Measurements from ENCODE around the gene ST7.

Gene ST7

GRCh38 chr7:117188949-117189592, 235.8 kb downstream of the ST7 start:
- no peak overlapping the region for H3K27ac ChIP-seq
- peaks cover 6% of the 10 kb centered on the region; the same call in 1 of the 2 replicates for H3K36me3 ChIP-seq (ENCODE audit: insufficient read depth, low read length)
- DNase-seq (ENCODE audit: low read depth, low spot score), result no peak
- TF ChIP-seq POLR2AphosphoS5 (IDR thresholded peaks at IDR 0.05; ENCODE audit: borderline replicate concordance, low read depth, low read length), result no peak
- TF ChIP-seq EZH2 (IDR thresholded peaks at IDR 0.05), result no peak
- no peak for TF ChIP-seq FOXP2 (optimal IDR thresholded peaks at IDR 0.05; ENCODE audit: control extremely low read depth, extremely low read length, insufficient read depth)
- no peak overlapping the region for H3K4me3 ChIP-seq
- H3K9ac ChIP-seq (ENCODE audit: insufficient read length), result no peak overlapping the region
- no peaks in the 10 kb centered on the region for H3K9me3 ChIP-seq (ENCODE audit: low read depth, low read length)

DNA sequence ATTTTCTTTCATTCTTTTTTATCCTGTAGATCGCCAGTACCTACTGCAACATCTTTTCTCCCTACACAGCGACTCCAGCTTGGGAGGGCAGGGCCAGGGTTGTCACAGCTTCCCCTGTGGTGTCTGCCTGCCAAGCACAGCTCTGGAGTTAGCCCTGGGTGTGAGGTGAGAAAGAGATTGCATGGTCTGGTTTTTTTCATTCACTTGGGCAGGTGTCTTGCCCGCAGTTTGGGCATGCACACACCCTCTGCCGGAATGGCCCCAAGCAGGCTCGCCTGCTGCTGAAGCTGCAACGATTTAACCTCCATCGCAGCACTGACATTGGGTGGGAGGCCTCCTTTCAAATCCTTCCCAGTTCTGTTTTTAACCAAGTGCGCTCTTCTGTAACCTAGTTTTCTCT, 236.8 kb downstream of the ST7 start:
- Histone ChIP-seq H3K9me3 (ENCODE audit: low read depth, low read length) (no peaks in the 10 kb centered on the region), H3K9ac (ENCODE audit: insufficient read length) (no peak overlapping the region), H3K36me3 (ENCODE audit: insufficient read depth, low read length) (peaks cover 6% of the 10 kb centered on the region; the same call in 1 of the 2 replicates), H3K4me3 (no peak overlapping the region), H3K27ac (no peak overlapping the region)
- TF ChIP-seq FOXP2 (optimal IDR thresholded peaks at IDR 0.05; ENCODE audit: control extremely low read depth, extremely low read length, insufficient read depth) (no peak), EZH2 (IDR thresholded peaks at IDR 0.05) (no peak), POLR2AphosphoS5 (IDR thresholded peaks at IDR 0.05; ENCODE audit: borderline replicate concordance, low read depth, low read length) (no peak)
- no peak for DNase-seq (ENCODE audit: low read depth, low spot score)

DNA sequence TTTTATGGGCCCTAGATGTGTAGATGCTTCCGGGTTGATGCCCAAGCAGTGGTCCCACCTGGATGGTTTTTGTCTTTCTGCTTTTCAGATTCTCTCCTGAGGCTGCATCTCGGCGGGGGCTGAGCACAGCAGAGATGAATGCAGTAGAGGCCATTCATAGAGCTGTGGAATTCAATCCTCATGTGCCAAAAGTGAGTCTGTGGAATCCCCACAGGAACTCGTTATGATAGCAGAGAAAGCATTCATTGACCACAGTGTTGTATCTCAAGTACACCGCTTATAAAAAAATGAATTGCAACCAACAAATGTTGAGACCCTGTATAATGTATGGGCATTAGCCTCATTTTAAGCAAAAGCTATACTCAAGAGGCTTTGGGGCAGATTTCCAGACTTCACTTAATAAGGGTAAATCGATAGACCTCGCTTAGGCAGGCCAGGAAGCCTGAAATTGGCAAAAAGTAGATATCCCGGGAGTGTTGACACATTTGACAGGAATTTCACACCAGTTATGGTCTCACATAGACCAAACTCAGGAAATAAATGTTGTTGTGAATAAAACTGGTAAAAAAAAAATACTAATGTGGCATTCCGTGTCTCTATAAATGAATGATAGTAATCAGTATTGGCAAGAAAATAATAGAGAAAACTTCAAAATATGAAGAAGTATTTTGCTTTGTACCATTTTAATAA, 237.6 kb downstream of the ST7 start:
- TF ChIP-seq POLR2AphosphoS5 (IDR thresholded peaks at IDR 0.05; ENCODE audit: borderline replicate concordance, low read depth, low read length) (no peak), FOXP2 (optimal IDR thresholded peaks at IDR 0.05; ENCODE audit: control extremely low read depth, extremely low read length, insufficient read depth) (no peak), EZH2 (IDR thresholded peaks at IDR 0.05) (no peak)
- H3K36me3 ChIP-seq (ENCODE audit: insufficient read depth, low read length), result peaks cover 6% of the 10 kb centered on the region; the same call in 1 of the 2 replicates
- no peaks in the 10 kb centered on the region for H3K9me3 ChIP-seq (ENCODE audit: low read depth, low read length)
- no peak for DNase-seq (ENCODE audit: low read depth, low spot score)
- no peak overlapping the region for H3K4me3 ChIP-seq
- no peak overlapping the region for H3K27ac ChIP-seq
- H3K9ac ChIP-seq (ENCODE audit: insufficient read length), result no peak overlapping the region

DNA sequence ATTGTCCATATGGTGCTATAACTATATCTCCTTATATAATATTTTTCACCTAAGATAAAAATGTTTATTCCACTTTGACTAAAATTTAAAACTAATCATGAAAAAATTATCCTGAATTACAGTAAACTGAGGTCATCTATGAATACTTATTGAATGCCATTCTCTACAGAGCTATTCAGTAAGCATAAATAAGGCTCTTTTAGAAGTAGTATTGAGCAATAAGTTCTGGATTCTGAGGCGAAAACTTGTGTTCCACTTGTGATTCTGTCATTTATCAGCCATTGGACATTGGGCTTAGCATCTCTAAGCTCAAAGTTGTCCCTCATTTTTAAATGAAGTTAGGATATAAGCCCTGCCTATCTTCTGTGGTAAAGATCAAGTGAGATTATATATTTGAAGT, 238.8 kb downstream of the ST7 start:
- Histone ChIP-seq H3K9me3 (ENCODE audit: low read depth, low read length) (no peaks in the 10 kb centered on the region), H3K27ac (no peak overlapping the region), H3K4me3 (no peak overlapping the region), H3K36me3 (ENCODE audit: insufficient read depth, low read length) (peaks cover 6% of the 10 kb centered on the region), H3K9ac (ENCODE audit: insufficient read length) (no peak overlapping the region)
- DNase-seq (ENCODE audit: low read depth, low spot score), result no peak
- TF ChIP-seq EZH2 (IDR thresholded peaks at IDR 0.05) (no peak), FOXP2 (optimal IDR thresholded peaks at IDR 0.05; ENCODE audit: control extremely low read depth, extremely low read length, insufficient read depth) (no peak), POLR2AphosphoS5 (IDR thresholded peaks at IDR 0.05; ENCODE audit: borderline replicate concordance, low read depth, low read length) (no peak)

- TF ChIP-seq POLR2AphosphoS5 (IDR thresholded peaks at IDR 0.05; ENCODE audit: borderline replicate concordance, low read depth, low read length), result no peak
- Histone ChIP-seq H3K27ac (no peak overlapping the region), H3K9ac (ENCODE audit: insufficient read length) (no peak overlapping the region), H3K4me3 (no peak overlapping the region), H3K36me3 (ENCODE audit: insufficient read depth, low read length) (peaks cover 6% of the 10 kb centered on the region), H3K9me3 (ENCODE audit: low read depth, low read length) (no peaks in the 10 kb centered on the region)
- DNase-seq (ENCODE audit: low read depth, low spot score), result no peak
Measured at GRCh38 chr7:117193564-117193963, 240.3 kb downstream of the ST7 start.

DNA sequence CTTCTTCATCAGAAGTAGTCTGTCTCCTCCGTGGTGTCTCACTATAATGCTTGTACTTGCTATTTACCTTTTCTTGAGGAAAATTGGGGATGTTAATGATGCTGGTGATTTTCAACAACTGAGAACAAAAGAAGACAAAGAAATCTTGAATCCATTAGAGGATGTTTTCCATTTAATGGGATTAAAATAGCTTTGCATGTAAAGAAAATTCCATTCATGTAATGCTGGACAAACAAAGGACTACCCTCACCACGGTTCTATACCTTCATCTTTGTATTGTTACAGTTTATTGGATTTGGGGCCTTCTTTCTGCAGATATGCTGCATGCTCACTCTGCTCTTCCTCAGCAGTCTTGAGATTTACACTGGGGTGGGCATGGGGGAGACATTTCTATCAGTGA, 241.1 kb downstream of the ST7 start:
- DNase-seq (ENCODE audit: low read depth, low spot score), result no peak

DNA sequence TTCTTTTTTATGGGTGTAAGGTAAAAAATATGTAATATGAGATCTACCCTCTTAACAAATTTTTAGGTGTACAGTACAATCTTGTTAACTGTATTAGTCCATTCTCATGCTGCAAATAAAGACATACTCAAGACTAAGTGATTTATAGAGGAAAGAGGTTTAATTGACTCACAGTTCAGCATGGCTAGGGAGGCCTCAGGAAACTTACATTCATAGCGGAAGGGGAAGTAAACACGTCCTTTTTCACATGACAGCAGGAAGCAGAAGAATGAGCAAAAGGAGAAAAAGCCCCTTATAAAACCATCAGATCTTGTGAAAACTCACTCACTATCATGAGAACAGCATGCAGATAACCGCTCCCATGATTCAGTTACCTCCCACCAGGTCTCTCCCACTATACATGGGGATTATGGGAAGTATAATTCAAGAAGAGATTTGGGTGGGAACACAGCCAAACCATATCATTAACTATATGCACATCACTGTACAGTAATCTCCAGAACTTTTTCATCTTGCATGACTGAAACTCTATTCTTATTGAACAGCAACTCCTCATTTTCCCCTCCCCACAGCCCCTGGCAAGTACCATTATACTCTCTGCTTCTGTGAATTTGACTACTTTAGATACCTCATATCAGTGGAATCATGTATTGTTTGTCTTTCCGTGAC, 242.2 kb downstream of the ST7 start:
- no peak for DNase-seq (ENCODE audit: low read depth, low spot score)
- no peak for TF ChIP-seq POLR2AphosphoS5 (IDR thresholded peaks at IDR 0.05; ENCODE audit: borderline replicate concordance, low read depth, low read length)
- TF ChIP-seq EZH2 (IDR thresholded peaks at IDR 0.05), result no peak
- no peak for TF ChIP-seq FOXP2 (optimal IDR thresholded peaks at IDR 0.05; ENCODE audit: control extremely low read depth, extremely low read length, insufficient read depth)
- no peaks in the 10 kb centered on the region; the same call in none of the 2 replicates for H3K36me3 ChIP-seq (ENCODE audit: insufficient read depth, low read length)
- no peaks in the 10 kb centered on the region for H3K9me3 ChIP-seq (ENCODE audit: low read depth, low read length)
- H3K27ac ChIP-seq, result peak overlapping the region; percentile 33; the same call in 1 of the 2 replicates
- H3K9ac ChIP-seq (ENCODE audit: insufficient read length), result no peak overlapping the region
- H3K4me3 ChIP-seq, result peak overlapping the region; percentile 10; the same call in 1 of the 2 replicates

More for the DNA sequence above, 241.1 kb downstream of the ST7 start:
- no peaks in the 10 kb centered on the region for H3K9me3 ChIP-seq (ENCODE audit: low read depth, low read length)
- TF ChIP-seq POLR2AphosphoS5 (IDR thresholded peaks at IDR 0.05; ENCODE audit: borderline replicate concordance, low read depth, low read length), result no peak
- peaks cover 4% of the 10 kb centered on the region for H3K36me3 ChIP-seq (ENCODE audit: insufficient read depth, low read length)
- H3K4me3 ChIP-seq, result no peak overlapping the region
- H3K27ac ChIP-seq, result no peak overlapping the region
- H3K9ac ChIP-seq (ENCODE audit: insufficient read length), result no peak overlapping the region

- TF ChIP-seq FOXP2 (optimal IDR thresholded peaks at IDR 0.05; ENCODE audit: control extremely low read depth, extremely low read length, insufficient read depth) (no peak), POLR2AphosphoS5 (IDR thresholded peaks at IDR 0.05; ENCODE audit: borderline replicate concordance, low read depth, low read length) (no peak), EZH2 (IDR thresholded peaks at IDR 0.05) (no peak)
- no peak for DNase-seq (ENCODE audit: low read depth, low spot score)
- Histone ChIP-seq H3K9ac (ENCODE audit: insufficient read length) (no peak overlapping the region), H3K4me3 (no peak overlapping the region), H3K9me3 (ENCODE audit: low read depth, low read length) (no peaks in the 10 kb centered on the region), H3K36me3 (ENCODE audit: insufficient read depth, low read length) (no peaks in the 10 kb centered on the region; the same call in none of the 2 replicates), H3K27ac (no peak overlapping the region)
Measured at GRCh38 chr7:117200132-117200531, 246.8 kb downstream of the ST7 start.

All from SK-N-MC (cell line).